Measurements from ENCODE around the gene STING1.
"Not testable (repeated sequence)": the region's sequence is repeated elsewhere in the genome, so short reads cannot be mapped to it uniquely, and the experiment has no call there.

DNA sequence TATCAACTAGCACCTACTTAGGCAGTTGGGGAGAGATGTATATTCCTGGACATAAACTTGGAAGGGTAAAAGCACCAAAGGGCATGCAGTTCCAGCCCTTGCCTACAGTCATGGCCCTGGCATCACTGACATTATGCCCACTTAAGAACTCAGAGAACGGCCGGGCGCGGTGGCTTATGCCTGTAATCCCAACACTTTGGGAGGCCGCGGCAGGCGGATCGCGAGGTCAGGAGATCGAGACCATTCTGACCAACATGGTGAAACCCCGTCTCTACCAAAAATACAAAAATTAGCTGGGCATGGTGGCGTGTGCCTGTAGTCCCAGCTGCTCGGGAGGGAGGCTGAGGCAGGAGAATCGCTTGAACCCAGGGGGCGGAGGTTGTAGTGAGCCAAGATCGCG is 42.1 kb downstream of the STING1 start:
- TF ChIP-seq, protein P1, sequence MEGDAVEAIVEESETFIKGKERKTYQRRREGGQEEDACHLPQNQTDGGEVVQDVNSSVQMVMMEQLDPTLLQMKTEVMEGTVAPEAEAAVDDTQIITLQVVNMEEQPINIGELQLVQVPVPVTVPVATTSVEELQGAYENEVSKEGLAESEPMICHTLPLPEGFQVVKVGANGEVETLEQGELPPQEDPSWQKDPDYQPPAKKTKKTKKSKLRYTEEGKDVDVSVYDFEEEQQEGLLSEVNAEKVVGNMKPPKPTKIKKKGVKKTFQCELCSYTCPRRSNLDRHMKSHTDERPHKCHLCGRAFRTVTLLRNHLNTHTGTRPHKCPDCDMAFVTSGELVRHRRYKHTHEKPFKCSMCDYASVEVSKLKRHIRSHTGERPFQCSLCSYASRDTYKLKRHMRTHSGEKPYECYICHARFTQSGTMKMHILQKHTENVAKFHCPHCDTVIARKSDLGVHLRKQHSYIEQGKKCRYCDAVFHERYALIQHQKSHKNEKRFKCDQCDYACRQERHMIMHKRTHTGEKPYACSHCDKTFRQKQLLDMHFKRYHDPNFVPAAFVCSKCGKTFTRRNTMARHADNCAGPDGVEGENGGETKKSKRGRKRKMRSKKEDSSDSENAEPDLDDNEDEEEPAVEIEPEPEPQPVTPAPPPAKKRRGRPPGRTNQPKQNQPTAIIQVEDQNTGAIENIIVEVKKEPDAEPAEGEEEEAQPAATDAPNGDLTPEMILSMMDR (conservative IDR thresholded peaks at IDR 0.05; ENCODE audit: low read length), result not testable (repeated sequence)
- TF ChIP-seq EZH2phosphoT487 (IDR thresholded peaks at IDR 0.05; ENCODE audit: borderline replicate concordance), result not testable (repeated sequence)
